ENCODE results near the gene DMKN. TPM values are rescaled to one million over a fixed set of nuclear protein-coding genes. Genes with fewer than 3 reads are reported as not detected.

DMKN gene
- total and polyA plus RNA-seq, 2 of the 8 experiments (the other 6 are each of a cell fraction or from before 2014, with no cell fraction given) = 290 to 330 TPM

DNA sequence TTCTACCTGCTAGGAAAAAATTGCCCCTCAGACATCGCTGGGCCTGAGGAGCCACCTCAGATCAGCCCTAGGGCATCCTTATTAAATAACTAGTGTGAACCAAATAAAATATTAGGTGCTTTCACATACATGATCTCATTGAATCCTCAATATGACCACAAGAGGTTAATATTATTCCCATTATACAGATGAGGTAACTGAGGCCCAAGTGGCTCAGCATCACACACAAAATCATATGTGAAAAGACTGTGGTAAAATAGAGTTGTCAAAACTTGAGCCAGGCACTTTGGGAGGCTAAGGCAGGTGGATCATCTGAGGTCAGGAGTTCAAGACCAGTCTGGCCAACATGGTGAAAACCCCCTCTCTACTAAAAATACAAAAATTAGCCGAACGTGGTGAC, 2.9 kb upstream of the DMKN start:
- no peak overlapping the region for H4K91ac ChIP-seq (replicated peaks; ENCODE audit: insufficient read length, low read length)
- no peak overlapping the region for H4K8ac ChIP-seq (ENCODE audit: extremely low read depth, insufficient read depth, low read length)
- FAIRE-seq (no peak), DNase-seq (ENCODE audit: low read depth in 1 of 2, low spot score in 2 of 2) (no peak)
- H3K18ac ChIP-seq (ENCODE audit: extremely low read depth, low read length) = no peak overlapping the region
- no peak overlapping the region for H2BK5ac ChIP-seq (ENCODE audit: low read depth, low read length)
- H4K5ac ChIP-seq (ENCODE audit: insufficient read length, low read depth, low read length) = no peak overlapping the region
- no peak overlapping the region for H3K14ac ChIP-seq (ENCODE audit: insufficient read length)
- no peak overlapping the region for H3K23ac ChIP-seq (ENCODE audit: insufficient read length)
- no peaks in the 10 kb centered on the region; the same call in 1 of the 2 replicates for H3K79me1 ChIP-seq (ENCODE audit: low read depth, low read length)
- no peak overlapping the region for H2BK120ac ChIP-seq (replicated peaks; ENCODE audit: low read depth, low read length)
- no peaks in the 10 kb centered on the region for H4K20me1 ChIP-seq (replicated peaks in 1 of 2; ENCODE audit: control insufficient read depth in 1 of 2, insufficient read depth in 2 of 2, low read length in 2 of 2)
- WGBS, 2 experiments (ENCODE audit: extremely low coverage in 1 of 2, insufficient coverage in 1 of 2, insufficient read length in 1 of 2, insufficient replicate concordance in 2 of 2, low coverage in 1 of 2, low lambda C conversion rate in 2 of 2, missing lambda C conversion rate in 1 of 2) = 98% methylated on average over 3 of the region's 3 CpGs; no CpG with 5 or more reads in 1 of the 2 experiments
- H3K79me2 ChIP-seq (ENCODE audit: control insufficient read depth in 1 of 2, insufficient read depth in 2 of 2, low read length in 2 of 2) = no peaks in the 10 kb centered on the region
- H3K23me2 ChIP-seq (ENCODE audit: low read depth, low read length) = peaks cover 5% of the 10 kb centered on the region; the same call in 1 of the 2 replicates
- H3K9me3 ChIP-seq (ENCODE audit: insufficient read depth in 2 of 2, low read depth in 1 of 2, low read length in 1 of 2) = no peaks in the 10 kb centered on the region
- H2BK12ac ChIP-seq (ENCODE audit: low read depth, low read length) = no peak overlapping the region
- H3K9ac ChIP-seq (replicated peaks in 1 of 4; ENCODE audit: extremely low read depth in 1 of 4, low read depth in 3 of 4, low read length in 3 of 4) = no peak overlapping the region
- H3K27ac ChIP-seq (ENCODE audit: low read depth, low read length) = no peak overlapping the region
- no peak overlapping the region for H2AFZ ChIP-seq (ENCODE audit: low read length)
- H3K36me3 ChIP-seq (ENCODE audit: control insufficient read depth in 2 of 4, insufficient read depth in 4 of 4, low read length in 3 of 4) = no peaks in the 10 kb centered on the region
- TF ChIP-seq, protein P1, sequence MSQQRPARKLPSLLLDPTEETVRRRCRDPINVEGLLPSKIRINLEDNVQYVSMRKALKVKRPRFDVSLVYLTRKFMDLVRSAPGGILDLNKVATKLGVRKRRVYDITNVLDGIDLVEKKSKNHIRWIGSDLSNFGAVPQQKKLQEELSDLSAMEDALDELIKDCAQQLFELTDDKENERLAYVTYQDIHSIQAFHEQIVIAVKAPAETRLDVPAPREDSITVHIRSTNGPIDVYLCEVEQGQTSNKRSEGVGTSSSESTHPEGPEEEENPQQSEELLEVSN (IDR thresholded peaks at IDR 0.05) = no peak
- TF ChIP-seq RBBP5 (IDR thresholded peaks at IDR 0.05; ENCODE audit: borderline replicate concordance, low read depth, low read length) = no peak
- no peak for TF ChIP-seq CHD1 (IDR thresholded peaks at IDR 0.05; ENCODE audit: low read depth, low read length)
- TF ChIP-seq JUN (IDR thresholded peaks at IDR 0.05; ENCODE audit: low read depth, low read length) = no peak
- no peak for TF ChIP-seq TBP (IDR thresholded peaks at IDR 0.05; ENCODE audit: low read depth, low read length)
- no peak for TF ChIP-seq SIX5 (IDR thresholded peaks at IDR 0.05; ENCODE audit: low read depth, low read length)
- no peak for TF ChIP-seq POLR2AphosphoS5 (IDR thresholded peaks at IDR 0.05; ENCODE audit: low read depth, low read length)
- TF ChIP-seq KDM5A (IDR thresholded peaks at IDR 0.05; ENCODE audit: low read length) = no peak
- no peak for TF ChIP-seq TAF1 (IDR thresholded peaks at IDR 0.05; ENCODE audit: low read depth, low read length)
- TF ChIP-seq EZH2 (IDR thresholded peaks at IDR 0.05; ENCODE audit: low read depth, low read length, severe bottlenecking) = no peak
- TF ChIP-seq CTBP2 (IDR thresholded peaks at IDR 0.05; ENCODE audit: borderline replicate concordance, insufficient read depth, insufficient read length, low read length) = no peak
- TF ChIP-seq TEAD4 (IDR thresholded peaks at IDR 0.05; ENCODE audit: low read depth, low read length) = no peak
- ChIA-PET CTCF (ENCODE audit: partially characterized antibody) (interaction anchor here (0.9 to 1.4 kb wide), 3 partner anchors 28 to 186 kb away, joined by 3 to 4 read pairs (median 3); no protein-coding TSS in a partner anchor), POLR2A (ENCODE audit: partially characterized antibody) (interaction anchor here (0.7 to 2.3 kb wide), 3 partner anchors 13 to 19 kb away, joined by 3 to 5 read pairs (median 5); no protein-coding TSS in a partner anchor)
- H2BK20ac ChIP-seq (ENCODE audit: low read length) = no peak overlapping the region
- H2AK5ac ChIP-seq (ENCODE audit: low read depth, low read length) = no peak overlapping the region
- H3K27me3 ChIP-seq (replicated peaks in 1 of 4; ENCODE audit: control insufficient read depth in 3 of 4, extremely low read depth in 1 of 4, insufficient read depth in 3 of 4, low read length in 3 of 4) = peaks cover 0 to 9% (median 5%) of the 10 kb centered on the region in 4 experiments; a peak in 3 of 7 replicates
- H3K4me2 ChIP-seq (ENCODE audit: insufficient read depth in 1 of 2, low read depth in 2 of 2, low read length in 2 of 2) = no peak overlapping the region
- H2BK15ac ChIP-seq (ENCODE audit: low read length) = no peak overlapping the region
- no peak overlapping the region for H3K4me3 ChIP-seq (ENCODE audit: extremely low read depth in 1 of 4, insufficient read depth in 2 of 4, low read depth in 3 of 4, low read length in 4 of 4)
- H3K56ac ChIP-seq (replicated peaks; ENCODE audit: insufficient read length, low read depth, low read length) = no peak overlapping the region
- peaks cover 0 to 21% (median 17%) of the 10 kb centered on the region in 4 experiments; a peak in 6 of 7 replicates for H3K4me1 ChIP-seq (replicated peaks in 1 of 4; ENCODE audit: control insufficient read depth in 3 of 4, insufficient read depth in 4 of 4, low read length in 3 of 4)
- H3K4ac ChIP-seq (replicated peaks; ENCODE audit: insufficient read length, low read depth, low read length) = no peak overlapping the region

Data from H1 (cell line).